A172 (cell line): Measurements from ENCODE around the gene ECD. TPM values are rescaled to one million over a fixed set of nuclear protein-coding genes. Genes with fewer than 3 reads are reported as not detected.

ENCODE experiments used
- DNase-seq: peaks from one replicate; pipeline ENCODE4 v3.0.0-alpha.2; 2015; ENCODE audit warnings: low spot score
- total RNA-seq: library from RNA; depleted of rRNA; stranded (reverse); fragments of >200 nt; shearing (Covaris generic); gene quantifications from 2 replicates; pipeline ENCODE4 v1.2.3, GENCODE V29; 2014; rRNA removed

Gene ECD
- total RNA-seq, 1 experiment from 2014 or later, result 55.2 TPM

GRCh38 chr10:73096449-73097304 lies 71.1 kb downstream of the ECD start, which contains the start of gene P4HA1:
Gene P4HA1 (minus strand): TSS chr10:73096866. CDS start chr10:73074883, 21,983 bp downstream.
- DNase-seq, result peak; percentile 96

GRCh38 chr10:73096041-73096448 lies 71.8 kb downstream of the ECD start:
- peak; percentile 51 for DNase-seq

GRCh38 chr10:73095481-73096021 lies 72.3 kb downstream of the ECD start:
- peak; percentile 61 for DNase-seq

GRCh38 chr10:73094986-73095480 lies 72.8 kb downstream of the ECD start:
- DNase-seq, result no peak

- no peak for DNase-seq
Observed at GRCh38 chr10:73093922-73094850, 73.6 kb downstream of the ECD start.

GRCh38 chr10:73092830-73093229 lies 75.0 kb downstream of the ECD start:
- DNase-seq, result no peak

- no peak for DNase-seq
Observed at GRCh38 chr10:73088304-73088703, 79.5 kb downstream of the ECD start.

GRCh38 chr10:73086816-73087215 lies 81.0 kb downstream of the ECD start:
- DNase-seq, result no peak

- no peak for DNase-seq
Observed at GRCh38 chr10:73084209-73084608, 83.6 kb downstream of the ECD start.

Other genes starting within 250 kb of the ECD start
- gene PLA2G12B, start 213.2 kb downstream of the ECD start, total RNA-seq, result not detected in 2 replicates
- gene P4HA1, start 71.1 kb downstream of the ECD start, total RNA-seq, result 87.7 and 95.5 TPM in 2 replicates
- gene NUDT13, start 57.6 kb downstream of the ECD start, total RNA-seq, result 4.0 and 40.4 TPM in 2 replicates
- 7.1 and 10.4 TPM in 2 replicates for gene FAM149B1, start 111 bp upstream of the ECD start, total RNA-seq
- gene DNAJC9, start 79.2 kb upstream of the ECD start, total RNA-seq, result 103 and 123 TPM in 2 replicates
- gene MRPS16, start 84.6 kb upstream of the ECD start, total RNA-seq, result 106 and 118 TPM in 2 replicates
- 0.36 and 0.72 TPM in 2 replicates for gene CFAP70, start 190.9 kb upstream of the ECD start, total RNA-seq
- 200 and 216 TPM in 2 replicates for gene ANXA7, start 246.1 kb upstream of the ECD start, total RNA-seq